GM12873 (cell line): Measurements from ENCODE around the gene CAPN11.

Experiments used
- CTCF ChIP-seq: IDR thresholded peaks from 2 replicates; pipeline ENCODE4 v1.5.1; 2012; ENCODE audit warnings: low read depth, mild to moderate bottlenecking, moderate library complexity, low read length, control low read depth; ENCODE audit not compliant: insufficient read depth; ENCODE audit errors: missing control alignments

The CAPN11 gene

GRCh38 chr6:44116641-44117382 is 41.8 kb upstream of the CAPN11 start:
- no peak for TF ChIP-seq CTCF

GRCh38 chr6:44117397-44118128 is 41.1 kb upstream of the CAPN11 start:
- no peak for TF ChIP-seq CTCF

- TF ChIP-seq CTCF: no peak
Measured at GRCh38 chr6:44119704-44120262, 38.8 kb upstream of the CAPN11 start.

- TF ChIP-seq CTCF: no peak
Measured at GRCh38 chr6:44120692-44121443, 37.8 kb upstream of the CAPN11 start.

GRCh38 chr6:44122801-44123200 is 35.8 kb upstream of the CAPN11 start:
- TF ChIP-seq CTCF: no peak

- TF ChIP-seq CTCF: no peak
Measured at GRCh38 chr6:44123544-44123943, 35.1 kb upstream of the CAPN11 start.

GRCh38 chr6:44126320-44127149 is 32.1 kb upstream of the CAPN11 start:
- no peak for TF ChIP-seq CTCF
